T1000 (cell line): Measurements from ENCODE around the gene AKAP8L.
A peak's percentile ranks its signal among the peaks of the same experiment; 100 is the strongest.
"Not testable (repeated sequence)": the region's sequence is repeated elsewhere in the genome, so short reads cannot be mapped to it uniquely, and the experiment has no call there.

Source experiments
- DNase-seq: peaks from one replicate; lab custom pipeline; 2025; ENCODE audit warnings: mixed read lengths; lab: John Stamatoyannopoulos, UW

The AKAP8L gene

DNA sequence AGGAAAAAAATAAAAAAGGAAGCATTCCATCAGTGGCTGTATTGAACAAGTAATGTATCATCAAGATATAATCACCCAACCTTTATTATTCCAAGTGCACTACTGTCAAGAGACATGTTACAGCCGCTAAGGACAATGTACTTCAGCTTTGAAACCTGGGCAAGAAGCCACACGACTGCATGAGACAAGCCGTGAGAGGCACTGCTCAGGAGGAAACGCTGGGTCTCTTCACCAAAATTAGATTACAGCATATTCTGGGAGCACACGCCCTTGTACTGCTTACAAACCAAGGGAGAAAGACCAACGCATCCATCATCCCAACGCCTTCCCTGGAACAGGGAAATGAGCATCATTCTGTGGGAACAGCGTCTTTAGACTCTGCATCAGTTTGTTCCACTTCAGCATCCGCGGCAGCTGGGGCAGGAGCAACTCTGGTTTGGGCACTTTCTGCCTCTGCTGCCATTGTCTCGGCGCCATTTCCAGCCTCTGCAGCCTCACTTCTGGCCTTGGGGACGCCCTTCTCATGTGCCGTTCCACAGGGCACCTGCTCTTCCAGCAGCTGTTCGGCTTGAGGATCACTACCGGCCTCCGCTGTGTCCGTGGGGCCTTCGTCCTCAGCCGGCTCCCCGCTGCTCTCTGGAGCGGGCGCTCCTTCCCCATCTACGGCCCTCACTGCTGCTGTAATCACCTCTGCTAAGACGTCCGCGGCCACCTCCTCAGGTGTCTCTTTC lies 64.1 kb downstream of the AKAP8L start:
- no peak for DNase-seq

DNA sequence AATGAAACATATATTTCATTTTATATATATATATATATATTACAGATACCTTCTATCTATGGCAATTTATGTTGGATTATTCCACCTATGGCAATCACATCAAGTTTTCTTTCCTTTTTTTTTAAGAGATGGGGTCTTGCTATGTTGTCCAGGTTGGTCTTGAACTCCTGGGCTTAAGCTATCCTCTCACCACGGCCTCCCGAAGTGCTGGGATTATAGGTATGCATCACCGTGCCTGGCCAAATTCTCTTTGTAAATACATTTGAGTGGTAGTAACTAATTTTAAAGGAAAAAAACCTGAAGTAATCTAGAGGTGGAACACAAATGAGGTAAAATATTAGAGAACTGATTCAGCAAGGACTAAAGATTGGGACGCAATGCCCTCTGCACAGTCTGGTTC lies 64.9 kb downstream of the AKAP8L start:
- DNase-seq, result no peak

DNA sequence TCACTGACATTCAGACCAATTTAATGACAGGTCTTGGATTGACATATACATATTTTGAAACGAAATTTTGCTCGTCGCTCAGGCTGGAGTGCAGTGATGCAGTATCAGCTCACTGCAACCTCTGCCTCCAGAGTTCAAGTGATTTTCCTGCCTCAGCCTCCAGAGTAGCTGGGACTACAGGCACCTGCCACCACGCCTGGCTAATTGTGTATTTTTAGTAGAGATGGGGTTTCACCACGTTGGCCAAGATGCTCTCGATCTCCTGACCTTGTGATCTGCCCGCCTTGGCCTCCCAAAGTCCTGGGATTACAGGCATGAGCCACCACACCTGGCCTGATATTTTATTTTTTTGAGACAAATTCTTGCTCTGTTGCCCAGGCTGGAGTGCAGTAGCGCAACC lies 66.3 kb downstream of the AKAP8L start:
- DNase-seq, result not testable (repeated sequence)

DNA sequence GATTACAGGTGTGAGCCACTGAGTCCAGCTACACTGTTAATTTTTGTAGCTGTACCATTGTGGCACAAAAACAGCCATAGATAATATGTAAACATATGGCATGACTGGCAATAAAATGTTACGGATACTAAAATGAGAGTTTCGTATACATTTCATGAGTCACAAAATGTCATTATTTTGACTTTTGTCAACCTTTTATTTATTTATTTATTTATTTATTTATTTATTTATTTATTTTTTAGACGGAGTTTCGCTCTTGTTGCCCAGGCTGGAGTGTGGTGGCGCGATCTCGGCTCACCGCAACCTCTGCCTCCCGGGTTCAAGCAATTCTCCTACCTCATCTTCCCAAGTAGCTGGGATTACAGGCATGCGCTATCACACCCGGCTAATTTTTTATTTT lies 77.5 kb downstream of the AKAP8L start:
- not testable (repeated sequence) for DNase-seq

DNA sequence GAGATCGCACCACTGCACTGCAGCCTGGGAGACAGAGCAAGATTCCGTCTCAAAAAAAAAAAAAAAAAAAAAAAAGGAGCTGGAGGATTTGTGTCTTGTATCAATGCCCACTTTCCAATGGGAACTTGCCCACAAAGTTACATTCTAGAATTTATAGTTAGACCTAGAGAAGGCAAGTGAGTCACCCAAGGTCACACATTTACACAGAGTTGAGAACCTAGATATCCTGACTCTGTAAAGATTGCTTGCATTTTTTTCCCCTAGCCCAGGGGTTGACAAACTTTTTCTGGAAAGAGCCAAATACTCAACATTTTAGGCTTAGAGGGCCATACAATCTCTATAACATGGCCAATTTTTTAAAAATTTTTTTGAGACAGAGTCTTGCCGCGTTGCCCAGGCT lies 78.7 kb downstream of the AKAP8L start:
- no peak for DNase-seq

DNA sequence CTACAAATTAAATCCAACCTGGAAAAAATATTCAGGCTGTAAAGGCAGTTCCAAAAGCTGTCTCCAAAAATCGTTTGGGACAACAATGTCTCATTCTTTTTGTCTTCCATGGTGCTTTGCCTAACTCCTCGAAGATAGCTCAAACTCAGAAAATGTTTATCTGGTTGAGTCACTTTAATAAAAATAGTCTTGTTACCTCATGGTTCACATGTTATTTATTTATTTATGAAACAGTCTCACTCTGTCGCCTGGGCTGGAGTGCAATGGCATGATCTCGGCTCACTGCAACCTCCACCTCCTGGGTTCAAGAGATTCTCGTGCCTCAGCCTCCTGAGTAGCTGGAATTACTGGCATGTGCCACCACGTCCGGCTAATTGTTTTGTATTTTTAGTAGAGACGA lies 81.6 kb downstream of the AKAP8L start:
- no peak for DNase-seq

DNA sequence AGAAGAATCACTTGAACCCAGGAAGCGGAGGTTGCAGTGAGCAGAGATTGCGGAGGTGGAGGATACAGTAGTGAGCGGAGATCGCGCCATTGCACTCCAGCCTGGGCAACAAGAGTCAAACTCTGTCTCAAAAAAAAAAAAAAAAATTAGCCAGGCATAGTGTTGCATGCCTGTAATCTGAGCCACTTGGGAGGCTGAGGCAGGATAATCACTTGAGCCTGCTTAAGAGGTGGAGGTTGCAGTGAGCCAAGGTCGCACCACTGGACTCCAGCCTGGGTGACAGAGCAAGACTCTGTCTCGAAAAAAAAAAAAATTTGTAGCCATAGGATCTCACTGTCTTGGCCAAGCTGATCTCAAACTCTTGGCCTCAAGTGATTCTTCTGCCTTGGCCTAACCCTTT lies 82.8 kb downstream of the AKAP8L start:
- DNase-seq, result not testable (repeated sequence)

DNA sequence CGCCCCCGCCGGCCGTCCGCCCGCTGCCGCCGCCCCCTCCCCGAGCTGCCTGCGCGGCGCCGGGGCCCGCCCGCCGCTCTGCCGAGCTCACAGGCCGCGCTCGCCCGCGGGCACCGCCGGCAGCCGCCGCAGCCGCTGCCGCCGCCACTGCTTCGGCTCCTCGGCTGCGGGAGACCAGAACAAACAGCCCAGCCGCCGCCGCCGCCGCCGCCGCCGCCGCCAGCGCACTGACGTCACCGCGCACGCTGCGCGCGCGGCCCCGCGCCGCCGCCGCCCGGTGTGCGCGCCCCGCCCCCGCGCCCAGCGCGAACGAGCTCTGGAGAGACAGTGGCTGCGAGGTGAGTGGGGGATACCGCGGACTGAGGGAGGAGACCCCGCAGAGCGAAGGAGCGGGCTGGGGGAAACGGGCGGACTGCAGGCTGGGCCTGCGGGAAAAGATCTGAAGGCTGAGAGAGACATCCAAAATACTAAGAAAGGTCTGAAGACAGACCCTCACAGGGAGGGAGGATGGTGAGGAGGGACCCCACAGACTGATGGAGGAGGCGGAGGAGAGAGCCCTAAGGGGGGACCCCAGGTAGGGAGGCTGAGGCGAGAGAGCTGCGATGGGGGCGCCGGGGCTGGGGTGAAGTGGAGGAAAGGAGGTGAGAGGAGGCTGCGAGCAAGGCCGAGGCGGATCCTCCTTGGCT lies 86.3 kb downstream of the AKAP8L start, which contains the start of gene BRD4:
Gene BRD4, minus strand, starts transcription at position 229 of the 686 bp plus-strand sequence. CDS start 59,440 bp downstream, outside the sequence.
- DNase-seq, result peak; percentile 24

DNA sequence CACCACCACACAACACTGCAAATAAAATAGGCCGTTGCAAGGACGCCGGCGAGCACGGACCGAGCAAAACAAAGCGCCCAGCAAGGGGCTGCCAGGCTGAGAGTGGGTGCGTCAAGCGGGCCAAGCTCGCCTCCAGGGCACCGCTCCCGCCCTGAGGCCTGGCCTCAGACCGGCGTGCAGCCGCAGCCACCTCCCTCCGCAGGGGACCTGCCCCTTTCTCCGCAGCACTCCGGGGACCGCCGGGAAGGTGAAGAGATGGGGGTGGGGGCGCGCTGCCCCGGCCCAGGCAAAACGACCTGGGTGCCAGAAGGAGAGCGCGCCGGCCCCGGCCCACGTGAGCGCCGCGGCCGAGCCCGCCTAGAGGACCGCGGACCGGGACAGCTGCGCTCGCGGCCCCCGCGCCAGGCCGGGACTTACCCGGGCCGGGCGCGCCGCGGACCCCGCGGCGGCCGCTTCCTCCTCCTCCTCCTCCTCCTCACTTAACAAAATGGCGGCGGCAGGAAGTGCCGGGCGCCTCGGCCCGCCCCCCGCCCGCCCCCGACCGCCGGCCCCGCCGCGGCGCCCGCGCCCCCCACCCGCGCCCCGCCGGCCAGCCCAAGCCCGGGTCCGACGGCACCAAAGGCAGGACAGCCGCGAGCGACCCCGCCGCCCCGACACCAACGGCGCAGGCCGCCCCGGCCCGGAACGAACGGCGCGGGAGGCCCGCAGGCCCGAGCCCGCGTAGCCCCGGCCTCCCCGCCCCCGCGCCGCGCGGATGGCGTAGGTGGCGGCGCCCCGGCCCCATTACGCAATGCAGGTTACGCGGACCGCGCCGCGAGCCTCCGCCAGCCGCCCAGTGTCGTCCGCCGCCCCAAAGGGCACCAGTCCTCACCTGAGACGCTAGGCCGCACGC lies 87.1 kb downstream of the AKAP8L start:
- DNase-seq, result no peak

DNA sequence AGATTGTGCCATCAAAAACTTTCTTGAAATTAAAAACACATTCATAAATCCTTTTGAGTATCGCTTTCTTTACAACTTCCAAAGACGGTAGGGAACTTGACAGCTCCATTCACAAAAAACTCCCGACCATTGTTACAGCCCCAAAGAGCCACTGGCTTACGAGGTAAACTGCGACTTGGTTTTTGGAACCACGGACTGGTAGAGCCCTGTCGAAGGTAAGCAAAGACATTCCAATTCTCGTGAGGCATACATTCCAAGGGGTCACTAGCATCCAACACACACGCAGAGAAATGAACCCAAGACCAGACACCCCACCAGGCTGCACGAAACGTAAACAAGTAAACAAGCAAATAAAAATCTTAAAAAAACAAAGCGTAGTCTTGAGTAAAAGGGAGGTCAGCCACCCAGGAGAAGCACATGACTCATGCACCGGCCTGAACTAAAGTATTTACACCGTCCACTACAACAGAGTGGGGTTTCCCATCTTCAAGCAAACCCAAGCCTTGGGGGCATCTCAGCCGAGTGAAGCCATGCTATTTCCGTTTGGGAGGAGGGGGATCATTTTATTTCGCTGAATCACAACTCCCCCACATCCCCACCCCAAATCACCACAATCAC lies 87.9 kb downstream of the AKAP8L start:
- peak; percentile 48 for DNase-seq
